Thyroid gland (tissue), 4 donors: ENCODE data around the gene ATP4B. TPM values are rescaled to one million over a fixed set of nuclear protein-coding genes. Genes with fewer than 3 reads are reported as not detected.

Source experiments
- DNase-seq, 2 donors: peaks; one replicate each; pipeline ENCODE4 v3.0.0-alpha.2; 2019
- H3K27ac ChIP-seq, 3 donors: fragments of 200-600 bp; sonication (generic); 1 replicate in 2 of 3; 2 replicates in 1 of 3; pipeline ENCODE4 v1.5.1; 2016 to 2019; ENCODE audit warnings: mild to moderate bottlenecking in 1 of 3, moderate library complexity in 1 of 3
- H3K27me3 ChIP-seq: fragments of 200-600 bp; sonication (generic); one replicate; pipeline ENCODE4 v1.5.1; 2019
- H3K36me3 ChIP-seq, 2 donors: fragments of 200-600 bp; sonication (generic); one replicate each; pipeline ENCODE4 v1.5.1; 2016 to 2019
- H3K4me1 ChIP-seq, 2 donors: fragments of 200-600 bp; sonication (generic); one replicate each; pipeline ENCODE4 v1.5.1; 2017 to 2019
- H3K4me3 ChIP-seq, 3 donors: fragments of 200-600 bp; sonication (generic); replicated peaks in 1 of 3; 1 replicate in 2 of 3; 2 replicates in 1 of 3; pipeline ENCODE4 v1.5.1; 2016; ENCODE audit warnings: mild to moderate bottlenecking in 1 of 3
- H3K9me3 ChIP-seq: fragments of 200-600 bp; sonication (generic); one replicate; pipeline ENCODE4 v1.5.1; 2017
- POLR2A ChIP-seq, 2 donors: fragments of 450-650 bp; IDR thresholded peaks; one replicate each; pipeline ENCODE4 v1.6.1; 2017; ENCODE audit warnings: antibody characterized with exemption in 2 of 2, mild to moderate bottlenecking in 2 of 2, moderate library complexity in 1 of 2
- WGBS, 2 donors: methylation state at CpG; one replicate each; pipeline ENCODE4 v1.1.5; 2017; 5-methylcytosine and 5-hydroxymethylcytosine counted together
- intact Hi-C: fragments of 100-400 bp; cut with DNase I; formaldehyde crosslinking; loops from one replicate; pipeline ENCODE4 v1.15.1; 2023
- total RNA-seq, 4 donors: library from RNA; depleted of rRNA; stranded (reverse); fragments of >200 nt; gene quantifications; one replicate each; pipeline ENCODE4 v1.2.3, GENCODE V29; 2016
- TF ChIP-seq, protein P1 (sequence below), 6 experiments: fragments of 200-600 bp in 3 of 6; fragments of 450-650 bp in 3 of 6; sonication (generic) in 3 of 6; IDR thresholded peaks; one replicate each; pipeline ENCODE4 v1.5.1; 2016 to 2019; ENCODE audit warnings: antibody characterized with exemption in 6 of 6, mild to moderate bottlenecking in 2 of 6, inconsistent platforms in 1 of 6, moderate library complexity in 1 of 6

Gene ATP4B
- total RNA-seq, 4 donors from 2014 or later, result not detected

- intact Hi-C loops, result no loop called here
- Histone ChIP-seq H3K9me3 (no peaks in the 10 kb centered on the region), H3K4me3 (no peak within 1 kb of the TSS), H3K27ac (no peak within 1 kb of the TSS), H3K4me1 (no peaks in the 10 kb centered on the region), H3K36me3 (no peaks in the 10 kb centered on the region), H3K27me3 (no peaks in the 10 kb centered on the region)
- no peak for DNase-seq
- WGBS, 2 donors, result 46 to 67% methylated on average over 10 of the region's 32 CpGs
- TF ChIP-seq, protein P1, sequence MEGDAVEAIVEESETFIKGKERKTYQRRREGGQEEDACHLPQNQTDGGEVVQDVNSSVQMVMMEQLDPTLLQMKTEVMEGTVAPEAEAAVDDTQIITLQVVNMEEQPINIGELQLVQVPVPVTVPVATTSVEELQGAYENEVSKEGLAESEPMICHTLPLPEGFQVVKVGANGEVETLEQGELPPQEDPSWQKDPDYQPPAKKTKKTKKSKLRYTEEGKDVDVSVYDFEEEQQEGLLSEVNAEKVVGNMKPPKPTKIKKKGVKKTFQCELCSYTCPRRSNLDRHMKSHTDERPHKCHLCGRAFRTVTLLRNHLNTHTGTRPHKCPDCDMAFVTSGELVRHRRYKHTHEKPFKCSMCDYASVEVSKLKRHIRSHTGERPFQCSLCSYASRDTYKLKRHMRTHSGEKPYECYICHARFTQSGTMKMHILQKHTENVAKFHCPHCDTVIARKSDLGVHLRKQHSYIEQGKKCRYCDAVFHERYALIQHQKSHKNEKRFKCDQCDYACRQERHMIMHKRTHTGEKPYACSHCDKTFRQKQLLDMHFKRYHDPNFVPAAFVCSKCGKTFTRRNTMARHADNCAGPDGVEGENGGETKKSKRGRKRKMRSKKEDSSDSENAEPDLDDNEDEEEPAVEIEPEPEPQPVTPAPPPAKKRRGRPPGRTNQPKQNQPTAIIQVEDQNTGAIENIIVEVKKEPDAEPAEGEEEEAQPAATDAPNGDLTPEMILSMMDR (IDR thresholded peaks at IDR 0.05), result no peak
- no peak for TF ChIP-seq POLR2A (IDR thresholded peaks at IDR 0.05)
Measured at GRCh38 chr13:113666951-113667701, 9.1 kb upstream of the ATP4B start, which contains the start of gene GRK1. TSS of gene GRK1 (plus strand) at chr13:113667219. CDS start at chr13:113667387, 168 bp downstream.

DNA sequence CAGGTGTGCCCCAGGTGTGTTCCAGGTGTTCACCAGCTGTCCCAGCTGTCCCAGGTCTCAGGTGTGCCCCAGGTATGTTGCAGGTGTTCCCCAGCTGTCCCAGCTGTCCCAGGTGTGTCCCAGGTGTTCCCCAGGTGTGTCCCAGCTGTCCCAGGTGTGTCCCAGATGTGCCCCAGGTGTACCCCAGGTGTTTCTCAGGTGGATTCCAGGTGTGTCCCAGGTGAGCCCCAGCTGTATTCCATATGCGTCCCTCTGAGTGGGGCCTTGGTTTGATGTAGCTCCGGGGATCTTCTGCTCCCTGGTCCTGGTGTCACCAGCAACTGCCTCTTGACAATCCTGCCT, 8.3 kb upstream of the ATP4B start:
- DNase-seq, result no peak
- Histone ChIP-seq H3K4me1 (no peaks in the 10 kb centered on the region), H3K9me3 (no peaks in the 10 kb centered on the region), H3K4me3 (no peak overlapping the region), H3K27ac (no peak overlapping the region), H3K36me3 (no peaks in the 10 kb centered on the region), H3K27me3 (no peaks in the 10 kb centered on the region)
- 94 to 100% methylated on average over 2 of the region's 2 CpGs for WGBS, 2 donors
- TF ChIP-seq, protein P1 (IDR thresholded peaks at IDR 0.05), result no peak
- TF ChIP-seq POLR2A (IDR thresholded peaks at IDR 0.05), result no peak
- intact Hi-C loops, result no loop called here

DNA sequence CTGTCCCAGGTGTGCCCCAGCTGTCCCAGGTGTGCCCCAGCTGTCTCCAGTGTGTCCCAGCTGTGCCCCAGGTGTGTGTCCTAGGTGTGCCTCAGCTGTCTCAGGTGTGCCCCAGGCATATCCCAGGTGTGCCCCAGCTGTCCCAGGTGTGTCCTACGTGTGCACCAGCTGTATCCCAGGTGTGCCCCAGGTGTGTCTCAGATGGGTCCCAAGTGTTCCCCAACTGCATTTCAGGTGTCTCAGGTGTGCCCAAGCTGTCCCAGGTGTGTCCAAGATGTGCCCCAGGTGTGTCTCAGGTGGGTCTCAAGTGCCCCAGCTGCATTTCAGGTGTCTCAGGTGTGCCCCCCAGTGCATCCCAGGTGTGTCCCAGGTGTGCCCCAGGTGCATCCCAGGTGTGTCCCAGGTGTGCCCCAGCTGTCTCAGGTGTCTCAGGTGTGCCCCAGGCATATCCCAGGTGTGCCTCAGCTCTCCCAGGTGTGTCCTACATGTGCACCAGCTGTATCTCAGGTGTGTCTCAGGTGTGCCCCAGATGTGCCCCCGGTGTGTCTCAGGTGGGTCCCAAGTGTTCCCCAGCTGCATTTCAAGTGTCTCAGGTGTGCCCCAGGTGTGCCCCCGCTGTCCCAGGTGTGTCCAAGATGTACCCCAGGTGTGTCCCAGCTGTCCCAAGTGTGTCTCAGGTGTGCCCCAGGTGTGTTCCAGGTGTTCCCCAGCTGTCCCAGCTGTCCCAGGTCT, 7.8 kb upstream of the ATP4B start:
- Histone ChIP-seq H3K27ac (no peak overlapping the region), H3K27me3 (no peaks in the 10 kb centered on the region), H3K9me3 (no peaks in the 10 kb centered on the region), H3K4me1 (no peaks in the 10 kb centered on the region), H3K36me3 (no peaks in the 10 kb centered on the region), H3K4me3 (no peak overlapping the region)
- intact Hi-C loops, result no loop called here
- 81 to 100% methylated on average over 2 to 3 of the region's 3 CpGs for WGBS, 2 donors
- no peak for DNase-seq
- no peak for TF ChIP-seq POLR2A (IDR thresholded peaks at IDR 0.05)
- TF ChIP-seq, protein P1 (IDR thresholded peaks at IDR 0.05), result no peak

DNA sequence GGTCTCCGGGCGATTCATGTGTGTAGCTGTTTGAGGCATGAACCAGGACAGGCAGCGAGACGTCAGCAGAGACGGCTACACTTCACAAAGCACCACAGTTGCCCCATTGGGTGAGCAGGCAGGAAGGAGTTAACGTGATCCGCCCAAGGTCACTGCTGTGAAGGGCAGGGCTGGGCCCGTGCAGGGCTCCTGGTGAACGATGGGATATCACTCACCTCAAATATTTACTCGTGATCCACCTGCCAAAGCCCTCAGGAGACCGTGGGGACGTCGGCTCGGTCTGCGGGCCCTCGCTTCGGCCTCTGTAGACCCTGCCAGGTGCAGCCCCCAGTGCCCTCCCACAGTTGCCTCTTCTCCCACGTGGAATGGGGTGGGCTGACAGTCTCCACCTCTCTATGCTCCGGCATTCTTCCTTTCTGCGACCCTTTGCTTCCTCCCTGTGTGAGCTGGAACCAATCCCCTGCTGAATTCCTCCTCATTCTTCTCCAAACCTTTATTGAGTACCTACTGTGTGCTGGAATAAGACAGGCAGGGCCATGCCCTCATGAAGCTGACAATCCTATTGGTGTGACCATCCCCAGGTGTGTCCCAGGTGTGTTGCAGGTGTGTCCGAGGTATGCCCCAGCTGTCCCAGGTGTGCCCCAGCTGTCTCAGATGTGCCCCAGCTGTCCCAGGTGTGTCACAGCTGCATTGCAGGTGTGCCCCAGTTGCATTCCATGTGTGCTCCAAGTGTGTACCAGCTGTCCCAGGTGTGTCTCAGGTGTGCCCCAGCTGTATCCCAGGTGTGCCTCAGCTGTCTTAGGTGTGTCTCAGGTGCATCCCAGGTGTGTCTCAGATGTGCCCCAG, 7.0 kb upstream of the ATP4B start:
- no peaks in the 10 kb centered on the region for H3K27me3 ChIP-seq
- H3K4me1 ChIP-seq, result no peaks in the 10 kb centered on the region
- H3K4me3 ChIP-seq, result no peak overlapping the region
- no peak overlapping the region for H3K27ac ChIP-seq
- no peaks in the 10 kb centered on the region for H3K36me3 ChIP-seq
- DNase-seq, result no peak
- intact Hi-C loops, result no loop called here
- no peak for TF ChIP-seq POLR2A (IDR thresholded peaks at IDR 0.05)
- TF ChIP-seq, protein P1 (IDR thresholded peaks at IDR 0.05), result no peak
- 60 to 74% methylated on average over 20 to 21 of the region's 21 CpGs for WGBS, 2 donors
- H3K9me3 ChIP-seq, result no peaks in the 10 kb centered on the region
